ENCODE measurements around the gene ZNF474.
A peak's percentile ranks its signal among the peaks of the same experiment; 100 is the strongest.
"Not testable (repeated sequence)": the region's sequence is repeated elsewhere in the genome, so short reads cannot be mapped to it uniquely, and the experiment has no call there.

ZNF474 gene

DNA sequence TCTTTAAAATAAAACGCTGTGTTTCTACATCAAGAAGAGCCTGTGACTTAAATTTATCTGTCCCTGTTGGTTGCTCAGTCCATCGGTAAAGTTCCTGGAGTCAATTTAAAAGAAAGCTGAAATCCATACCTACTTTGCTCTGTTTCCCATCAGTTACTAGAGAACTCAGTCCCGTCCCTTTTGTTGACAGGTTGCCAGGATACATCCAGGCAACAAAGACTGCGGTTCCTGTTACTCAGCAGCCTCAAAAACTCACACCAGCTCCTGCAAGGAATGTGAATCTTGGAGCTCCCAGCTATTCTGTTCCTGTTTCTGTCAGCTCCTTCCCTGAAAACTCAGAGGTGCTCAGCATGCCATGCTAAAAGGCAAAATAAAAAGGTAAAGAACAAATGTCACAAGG is at the start of gene ZNF474:
ZNF474 (plus strand) TSS at position 241 of the 400 bp plus-strand sequence. CDS start 22,445 bp downstream, outside the sequence.
- no peak for DNase-seq

DNA sequence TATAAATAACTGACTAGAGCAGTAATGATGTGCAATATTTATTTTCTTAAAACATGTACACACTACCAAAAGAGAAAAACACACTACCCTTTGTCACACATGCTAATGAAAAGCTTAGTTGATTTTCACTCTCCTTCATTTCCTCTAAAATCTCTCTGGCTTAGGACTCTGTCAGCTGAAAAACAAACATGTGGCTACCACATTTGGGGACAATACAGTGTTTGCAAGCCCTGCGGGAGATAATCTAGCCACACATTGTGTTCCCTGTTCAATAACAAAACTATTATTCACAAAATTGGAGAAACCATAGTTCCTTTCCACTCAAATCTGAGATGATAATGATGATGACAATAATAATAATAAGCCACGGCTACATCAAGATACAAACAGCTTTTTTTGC is 47.8 kb upstream of the ZNF474 start:
- no peak for DNase-seq

DNA sequence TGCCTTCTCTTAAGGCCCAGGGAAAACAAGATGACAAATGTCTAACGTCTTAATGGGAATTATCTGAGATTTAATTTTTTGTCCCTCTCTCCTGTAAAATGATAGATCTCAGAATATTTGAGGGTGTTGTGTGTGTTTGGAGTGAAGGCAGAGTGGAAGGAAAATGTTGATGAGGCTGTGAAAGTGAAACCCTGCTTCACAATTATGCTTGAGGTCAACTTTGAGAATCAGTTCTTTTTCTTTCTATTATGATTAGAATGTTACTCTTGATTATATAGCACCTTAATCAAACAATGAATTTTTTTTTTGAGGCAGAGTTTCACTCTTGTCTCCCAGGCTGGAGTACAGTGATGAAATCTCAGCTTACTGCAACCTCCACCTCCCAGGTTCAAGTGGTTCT is 45.8 kb upstream of the ZNF474 start:
- no peak for DNase-seq

DNA sequence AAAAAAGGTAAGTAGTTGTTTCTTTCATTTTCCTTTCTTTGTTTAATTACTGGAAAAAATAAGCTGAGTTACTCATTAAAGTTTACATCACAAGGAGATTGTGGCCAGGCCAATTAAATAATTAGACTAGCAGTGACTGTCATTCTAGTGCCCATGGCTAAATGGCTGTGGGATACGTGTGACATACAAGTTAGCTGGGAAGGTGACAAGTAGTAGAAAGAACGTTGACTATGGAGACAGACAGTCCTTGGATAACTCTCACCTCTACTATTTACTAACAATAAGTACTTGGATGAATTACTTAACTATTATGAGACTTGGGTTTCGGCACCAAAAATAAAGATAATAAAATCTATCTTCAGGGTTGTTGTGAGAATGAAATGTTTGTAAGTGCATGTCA is 44.3 kb upstream of the ZNF474 start:
- no peak for DNase-seq

DNA sequence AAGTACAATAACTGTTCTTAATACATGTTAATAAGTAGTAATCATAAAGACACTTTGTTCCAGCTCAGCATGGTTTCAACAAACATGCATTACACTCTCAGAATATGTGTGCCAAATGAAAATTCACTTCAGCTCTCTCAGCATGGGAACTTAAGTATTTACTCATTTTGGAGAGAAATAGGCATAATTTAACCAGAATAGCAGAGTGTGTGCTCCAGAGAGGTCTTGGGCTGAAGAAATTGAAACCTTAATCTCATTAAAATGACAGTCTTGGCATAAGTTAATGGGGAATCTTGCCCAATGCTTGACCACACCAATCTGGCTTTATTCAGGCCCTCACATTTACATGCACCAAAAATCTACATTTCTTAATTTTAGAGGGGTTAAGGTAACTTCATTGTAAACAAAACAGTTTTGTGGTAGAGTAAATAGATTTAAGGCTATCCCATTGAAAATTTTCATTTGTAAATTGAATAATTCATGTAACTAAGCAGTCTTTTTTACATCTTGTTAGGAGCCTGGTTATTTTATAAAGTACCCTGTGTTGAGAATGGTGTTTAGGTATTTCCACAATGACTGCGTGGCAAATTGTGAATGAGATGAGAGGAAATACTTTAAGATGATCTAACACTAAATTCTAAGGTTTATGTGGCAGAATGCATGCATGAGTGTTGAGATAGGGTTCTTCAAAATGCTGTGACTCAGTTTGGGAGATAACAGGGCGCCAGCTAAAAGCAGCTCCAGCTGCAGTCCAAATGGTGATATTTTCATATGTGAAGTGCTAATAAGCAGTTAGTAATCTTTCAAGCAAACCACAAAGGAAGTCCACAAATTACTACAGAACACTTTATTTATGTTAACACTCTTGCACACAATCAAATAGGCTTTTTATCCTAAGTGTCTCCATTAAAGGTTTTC is 40.0 kb upstream of the ZNF474 start:
- DNase-seq, result no peak

DNA sequence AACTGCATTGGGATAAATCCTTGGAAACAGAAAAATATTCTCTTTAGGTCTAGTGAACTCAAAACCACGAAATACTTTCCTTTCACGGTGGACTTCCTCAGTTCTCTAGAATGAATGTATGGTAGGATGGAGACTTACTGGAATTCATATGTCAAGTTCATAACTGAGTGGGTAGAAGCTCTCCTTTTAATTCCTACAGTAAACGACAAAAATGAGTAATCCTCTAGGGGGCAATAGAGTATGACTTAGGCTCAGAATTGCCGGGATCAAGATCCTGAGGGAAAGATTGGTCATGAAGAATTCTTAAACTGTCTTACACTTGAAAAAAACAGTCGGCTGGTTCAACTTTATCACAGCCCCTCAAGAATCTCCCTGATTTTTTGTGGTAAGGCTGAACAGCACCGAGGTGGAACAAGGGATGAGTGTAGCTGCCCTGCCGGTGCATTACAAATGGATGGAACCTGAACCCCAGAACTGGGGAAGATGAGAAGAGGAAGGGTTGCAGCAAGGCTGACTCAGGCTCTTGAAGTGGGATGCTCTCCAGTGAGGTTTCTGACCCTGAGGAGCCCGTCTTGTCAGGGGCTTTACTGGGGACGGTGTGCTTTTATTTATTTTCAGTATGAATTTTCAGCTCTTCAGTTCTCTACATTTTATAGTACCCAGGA is 37.3 kb upstream of the ZNF474 start:
- DNase-seq, result no peak

DNA sequence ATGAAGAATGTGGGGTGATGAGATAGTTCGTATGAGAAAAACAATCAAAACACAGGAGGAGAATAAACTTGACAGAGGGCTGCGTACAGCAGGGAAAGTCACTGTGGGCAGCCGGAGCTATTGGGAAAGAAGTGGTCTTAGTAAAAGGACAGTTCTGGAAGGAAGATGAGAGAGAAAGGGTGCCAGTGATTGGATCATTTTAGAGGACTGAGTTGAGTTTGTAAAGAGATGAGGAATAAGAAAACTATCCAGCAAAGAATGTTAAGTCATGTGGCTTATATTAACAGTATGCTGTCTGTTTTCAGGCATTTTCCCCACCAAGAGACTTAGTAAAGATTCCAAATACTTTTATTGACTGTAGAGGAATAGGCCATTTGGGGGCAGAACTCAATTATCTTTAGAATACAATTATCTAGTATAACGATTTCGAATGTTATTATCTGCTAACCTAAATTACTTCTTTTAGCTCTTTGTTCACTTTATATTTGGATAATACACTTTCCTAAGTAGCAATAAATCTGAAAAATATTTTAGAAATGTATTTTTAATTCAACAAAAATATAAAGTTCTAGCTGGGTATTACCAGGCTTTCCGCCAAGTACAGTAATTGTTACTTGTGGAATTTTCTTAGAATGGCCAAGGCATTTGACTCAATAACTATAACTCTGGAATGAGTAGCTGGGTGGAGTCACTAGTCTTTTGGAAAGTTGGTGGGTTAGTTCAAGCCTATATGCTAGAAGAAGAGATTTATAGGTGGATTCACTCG is 35.7 kb upstream of the ZNF474 start:
- DNase-seq, result no peak

DNA sequence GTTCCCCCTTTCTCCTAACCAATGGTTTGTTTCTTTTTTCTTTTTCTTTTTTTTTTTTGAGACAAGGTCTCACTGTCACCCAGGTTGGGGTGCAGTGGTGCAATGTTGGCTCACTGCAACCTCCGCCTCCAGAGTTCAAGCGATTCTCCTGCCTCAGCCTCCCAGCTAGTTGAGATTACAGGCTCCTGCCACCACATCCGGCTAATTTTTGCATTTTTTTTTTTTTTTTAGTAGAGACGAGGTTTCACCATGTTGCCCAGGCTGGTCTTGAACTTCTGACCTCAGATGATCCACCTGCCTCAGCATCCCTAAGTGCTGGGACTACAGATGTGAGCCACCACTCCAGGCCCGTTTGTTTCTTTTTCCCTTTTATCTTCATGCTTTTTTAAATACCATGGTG is 35.1 kb upstream of the ZNF474 start:
- DNase-seq, result not testable (repeated sequence)

DNA sequence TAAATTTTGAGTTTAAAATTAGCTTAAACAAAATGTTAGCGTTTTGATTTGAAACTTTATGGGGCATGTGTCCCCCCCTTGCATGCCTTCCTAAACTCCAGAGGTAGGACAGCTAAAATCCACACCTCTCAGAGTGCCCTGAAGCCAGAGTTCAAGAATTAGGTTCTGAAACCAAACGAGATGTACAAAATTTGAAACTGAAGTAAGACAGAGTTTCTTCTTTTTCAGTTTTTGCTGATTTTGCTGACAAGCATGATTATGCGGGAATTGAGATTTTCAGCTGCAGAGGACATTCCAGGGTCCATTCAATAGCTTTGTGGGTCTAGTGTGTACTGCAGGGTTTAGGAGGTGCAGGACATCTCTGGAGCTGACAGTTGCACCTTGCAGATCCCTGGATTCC is 34.2 kb upstream of the ZNF474 start:
- no peak for DNase-seq

DNA sequence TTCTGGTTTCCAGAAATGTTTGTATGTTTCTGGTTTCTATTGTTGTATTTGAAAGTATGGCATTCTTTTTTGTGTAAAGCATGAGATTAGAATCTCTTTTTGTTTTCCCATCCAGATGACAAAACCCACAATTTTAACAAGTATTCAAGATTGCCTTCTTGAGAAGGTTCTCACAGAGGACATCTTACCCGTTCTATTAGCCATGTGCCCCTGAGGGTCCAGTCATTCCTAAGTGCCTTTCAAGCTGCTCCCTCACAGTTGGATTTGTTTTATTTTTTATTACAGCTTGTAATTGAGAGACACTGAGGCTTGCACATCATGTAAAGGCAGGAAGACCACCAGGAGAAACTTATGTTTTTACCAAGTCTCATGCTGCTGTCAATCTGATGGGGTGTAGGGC is 32.0 kb upstream of the ZNF474 start:
- DNase-seq, result no peak

DNA sequence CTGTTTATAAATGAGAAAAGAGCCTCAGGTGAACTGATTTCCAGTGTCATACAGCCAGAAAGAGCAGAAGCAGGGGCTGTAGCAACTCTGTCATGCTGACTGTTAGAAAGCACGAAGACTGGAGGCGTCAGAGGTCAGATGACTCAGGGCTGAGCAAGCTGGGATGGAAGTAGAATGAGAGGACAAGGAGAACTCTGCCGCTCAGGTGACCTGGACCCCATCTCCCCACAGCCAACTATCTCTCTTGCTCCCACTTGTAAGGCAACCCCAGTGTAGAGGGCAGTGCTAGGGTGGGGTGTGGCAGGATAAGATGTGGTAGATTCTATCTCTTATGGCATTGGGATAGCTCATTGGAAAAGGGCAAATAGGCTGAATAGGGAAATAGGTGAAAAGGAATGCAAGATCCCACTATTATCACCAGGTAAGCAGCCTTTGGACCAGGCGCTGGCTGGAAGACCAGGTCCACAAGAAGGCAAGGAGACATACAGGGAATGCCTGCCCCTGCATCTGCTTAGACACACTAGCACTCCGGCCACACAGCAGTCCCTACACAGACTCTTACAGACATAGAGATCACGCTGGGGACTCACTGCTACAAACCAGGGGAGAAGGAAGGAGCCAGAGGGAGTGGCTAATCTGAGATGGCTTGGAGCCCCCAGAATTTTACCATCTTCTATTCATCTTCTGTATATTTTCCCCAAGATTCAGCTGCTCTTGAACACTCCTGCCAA is 30.1 kb upstream of the ZNF474 start:
- DNase-seq, result no peak

DNA sequence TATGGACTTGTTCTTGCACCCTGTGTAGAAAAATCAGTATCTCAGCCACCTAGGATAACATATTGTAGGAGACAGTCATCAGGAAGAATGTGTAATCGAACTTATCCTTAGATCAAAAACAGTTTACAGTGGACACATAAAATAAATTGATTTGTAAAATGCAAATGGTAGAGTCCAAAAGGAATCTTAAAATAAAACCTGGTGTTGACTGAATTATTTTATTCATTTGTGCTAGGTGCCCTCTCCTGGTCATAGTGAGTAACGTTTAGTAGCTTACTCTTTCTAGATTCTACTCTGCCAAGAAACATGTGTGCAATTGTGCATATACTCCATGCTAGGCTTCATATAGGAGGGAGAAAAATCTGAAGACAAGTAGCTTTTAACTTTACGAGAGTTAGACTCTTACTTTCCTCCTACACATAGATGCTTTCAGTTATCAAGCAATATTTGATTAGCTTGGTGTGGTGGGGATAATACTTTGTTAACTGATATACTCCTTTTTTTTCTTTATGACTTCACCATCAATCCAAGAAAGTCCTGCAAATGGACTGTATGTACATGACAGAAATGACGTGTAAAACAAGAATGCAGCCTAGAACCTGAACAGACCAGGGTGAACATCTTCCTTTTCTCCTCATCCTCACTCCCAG is 27.6 kb upstream of the ZNF474 start:
- DNase-seq, result peak in 1 of 6 experiments; percentile 12

DNA sequence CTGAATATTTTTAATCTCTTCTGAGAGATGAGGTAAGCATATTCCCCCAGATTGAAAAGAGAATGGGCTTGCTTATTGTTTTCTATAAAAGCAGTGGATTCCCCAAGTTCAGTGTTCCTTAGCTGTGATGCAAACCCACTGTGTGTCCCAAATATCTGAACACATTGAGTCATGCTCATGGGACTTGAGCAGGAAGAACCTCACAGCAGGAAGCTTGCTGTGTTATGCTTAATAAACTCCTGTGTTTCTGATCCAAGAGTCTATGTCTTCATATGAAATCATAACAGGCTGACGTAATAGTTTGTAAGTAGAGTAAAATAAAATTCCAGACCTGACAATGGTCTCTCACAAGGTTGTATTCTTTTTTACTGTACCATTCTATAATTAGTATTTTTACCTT is 26.5 kb upstream of the ZNF474 start:
- no peak for DNase-seq

DNA sequence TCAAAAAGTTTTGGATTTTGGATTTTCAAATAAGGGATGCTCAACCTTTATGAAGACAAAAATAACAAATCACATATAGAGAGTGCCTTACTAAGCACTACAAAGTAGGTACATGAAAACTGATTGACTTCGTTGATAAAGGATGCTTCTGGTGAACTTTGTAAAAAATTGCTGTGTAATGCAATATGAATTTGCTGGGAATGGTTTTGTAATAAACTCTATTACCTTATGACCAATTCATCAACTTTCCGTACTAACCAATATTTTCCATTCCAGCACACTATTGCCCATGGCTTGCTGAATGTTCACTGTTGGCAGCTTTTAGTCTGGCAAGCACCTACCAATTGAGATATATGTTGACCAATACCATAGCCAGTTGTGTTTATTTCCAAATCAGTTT is 23.4 kb upstream of the ZNF474 start:
- DNase-seq, result no peak

DNA sequence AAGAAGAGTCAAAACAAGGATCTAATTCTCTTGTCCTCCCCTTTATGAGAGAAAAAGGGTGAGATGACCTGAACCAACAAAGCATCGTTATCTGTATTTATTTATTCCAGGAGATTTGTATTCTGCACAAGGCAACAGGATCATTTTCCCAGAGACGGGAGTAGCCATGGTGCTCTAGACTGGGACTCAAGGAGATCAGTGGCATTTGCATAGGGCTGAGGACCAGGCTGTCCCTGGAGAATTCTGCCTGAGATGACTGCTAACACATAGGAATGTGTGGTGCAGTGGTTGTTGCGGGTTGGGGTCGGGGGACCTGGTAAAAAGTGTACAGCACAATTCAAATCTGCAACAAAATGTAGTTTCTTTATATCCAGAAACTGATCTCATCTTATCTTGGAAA is 22.3 kb upstream of the ZNF474 start:
- DNase-seq, result no peak

DNA sequence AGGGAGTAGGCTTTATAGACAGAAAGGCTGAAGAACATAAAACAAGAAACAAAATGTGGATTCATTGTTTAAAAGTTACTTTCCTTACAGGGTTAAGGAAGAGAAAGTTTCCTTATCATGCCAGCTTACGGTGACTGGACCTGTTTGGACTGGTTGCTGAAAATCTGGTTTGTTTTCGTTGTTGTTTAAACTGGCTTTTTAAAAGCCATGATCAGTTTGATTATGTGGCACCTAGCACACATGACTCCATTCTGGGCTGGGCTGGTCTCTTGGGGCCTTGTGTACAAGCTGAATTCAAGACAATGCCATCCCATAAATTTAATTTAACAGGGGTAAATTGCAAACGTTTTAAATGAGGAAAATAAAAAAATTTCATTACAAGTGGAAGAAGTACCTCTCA is 18.4 kb upstream of the ZNF474 start:
- no peak for DNase-seq

DNA sequence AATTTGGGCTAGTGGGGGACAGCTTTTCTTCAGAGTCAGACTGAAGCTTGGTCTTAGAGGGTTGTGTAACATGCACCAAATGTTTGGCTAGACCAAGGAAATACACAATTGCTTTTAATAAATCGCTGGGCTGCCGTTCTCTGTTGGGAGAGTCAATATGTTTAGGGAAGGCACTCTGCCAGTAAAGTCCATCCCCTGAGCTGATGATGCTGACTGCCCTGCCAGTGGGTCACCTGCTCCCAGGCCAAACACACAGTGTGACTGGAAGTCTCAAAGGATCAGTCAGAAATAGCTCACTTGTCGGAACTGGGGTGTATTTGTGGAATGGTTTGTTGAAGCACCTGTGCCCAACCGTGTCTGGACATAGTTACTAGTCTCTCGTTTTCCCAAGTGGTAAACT is 17.9 kb upstream of the ZNF474 start:
- DNase-seq, result no peak

DNA sequence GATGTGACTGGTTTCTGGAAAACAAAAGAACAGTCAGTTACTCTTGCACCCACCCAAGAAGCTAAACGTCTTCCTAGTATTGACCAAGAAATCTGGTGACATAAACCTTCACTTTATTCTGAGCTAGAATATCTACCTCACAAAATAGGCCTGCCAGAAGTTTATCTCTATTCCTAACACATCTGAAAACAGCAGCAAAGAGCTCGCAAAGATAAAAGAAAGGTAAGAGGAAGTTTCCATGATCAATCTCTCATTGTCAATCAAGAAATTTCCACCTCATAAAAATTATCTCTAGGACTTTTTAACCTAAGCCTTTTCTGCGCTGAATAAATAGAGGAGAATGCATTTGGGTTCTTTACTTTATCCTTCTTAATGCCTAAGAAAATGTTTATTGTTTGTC is 17.3 kb upstream of the ZNF474 start:
- no peak for DNase-seq

DNA sequence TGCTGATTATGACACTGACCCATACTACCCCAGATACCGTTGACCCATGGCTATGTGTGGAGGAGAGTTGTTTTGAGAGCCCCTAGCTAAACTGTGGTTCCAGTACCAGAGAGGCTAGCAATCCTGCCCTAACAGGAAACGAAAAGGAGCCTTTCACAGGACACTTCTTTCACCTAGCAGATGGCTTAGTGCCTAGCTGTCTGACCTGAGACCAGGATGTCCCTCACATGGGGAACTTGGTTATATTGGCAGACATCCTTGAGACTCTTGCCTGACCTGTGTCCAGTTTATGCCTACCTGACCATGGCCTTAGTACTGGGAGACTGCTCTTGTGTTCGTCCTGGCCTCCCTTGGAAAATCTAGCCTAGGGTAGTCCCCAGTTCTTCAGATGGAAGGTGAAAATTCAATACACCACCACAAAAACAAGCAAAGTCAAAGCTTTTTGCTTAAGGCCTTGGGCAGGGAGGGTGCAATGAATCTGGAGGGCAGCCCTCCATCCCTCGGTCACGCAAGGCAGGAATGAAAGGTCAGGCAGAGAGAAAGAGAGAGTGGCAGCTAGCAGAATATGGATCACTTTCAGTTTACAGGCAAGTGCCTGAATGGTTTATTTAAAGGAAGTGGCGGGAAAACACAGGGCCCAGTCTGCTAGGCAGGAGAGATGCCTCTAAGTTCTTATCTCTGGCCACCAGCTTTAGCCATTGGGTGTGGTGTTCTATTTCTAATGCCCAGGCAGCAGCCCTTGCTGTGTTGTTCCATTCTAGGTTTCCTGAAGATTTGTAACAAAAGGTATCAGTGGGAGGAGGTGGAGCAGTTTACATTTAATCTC is 16.4 kb upstream of the ZNF474 start:
- DNase-seq, result no peak

DNA sequence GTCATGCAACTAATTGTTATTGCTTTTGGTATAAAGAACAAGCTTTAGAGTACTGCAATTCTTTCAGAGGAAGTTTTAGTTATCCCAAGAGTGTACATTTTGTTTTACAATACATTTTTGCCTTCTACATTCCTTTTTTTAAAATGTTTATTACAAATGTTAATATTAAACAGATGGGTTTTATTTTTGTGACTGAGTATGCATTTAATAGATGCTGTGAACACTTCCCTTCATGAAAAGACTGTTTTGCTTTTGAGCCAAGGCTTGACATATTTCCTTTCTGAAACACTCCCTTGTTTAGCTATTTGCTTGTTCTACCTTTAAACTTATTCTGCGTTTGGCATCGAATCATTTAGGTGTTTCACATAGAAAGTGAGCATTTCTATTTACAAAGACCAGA is 14.8 kb upstream of the ZNF474 start:
- DNase-seq, result no peak

DNA sequence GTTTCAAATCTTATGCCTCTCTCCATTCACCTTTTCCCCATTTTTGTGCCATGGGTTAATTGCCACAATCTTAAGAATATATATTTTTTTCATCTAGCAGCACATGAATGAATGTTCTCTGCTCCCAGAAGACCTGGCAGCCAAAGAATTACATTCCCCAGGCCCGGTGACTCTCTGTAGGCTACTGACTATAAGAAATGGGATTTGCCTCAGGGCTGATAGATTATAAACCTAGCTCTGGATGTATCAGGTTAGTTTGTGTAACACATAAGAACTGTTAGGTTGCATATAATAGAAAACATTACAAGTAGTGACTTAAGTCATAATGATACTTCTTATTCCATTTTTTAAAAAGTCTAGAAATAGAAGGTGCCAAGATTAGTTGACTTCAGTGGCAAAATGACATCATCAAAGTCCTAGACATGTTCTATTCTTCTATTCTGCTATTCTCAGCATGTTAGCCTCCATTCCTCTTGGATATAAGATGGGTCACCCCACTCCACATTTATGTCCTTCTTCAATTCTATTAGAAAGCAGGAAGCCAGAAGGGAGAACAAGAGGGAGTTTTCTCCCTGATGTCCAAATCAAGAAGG is 10.9 kb upstream of the ZNF474 start:
- DNase-seq, result no peak
